ENCODE data around the gene DNAI7. TPM values are rescaled to one million over a fixed set of nuclear protein-coding genes. Genes with fewer than 3 reads are reported as not detected.

Gene DNAI7
- total RNA-seq (2014; rRNA removed) (not detected in 2 replicates), Bru-seq, nascent RNA (percentile 18 among the genes with signal in this experiment), BruChase-seq, experiment 1, labeled RNA remaining after a 6-hour chase (percentile 17 among the genes with signal in this experiment), BruChase-seq, experiment 2, labeled RNA remaining after a 2-hour chase (percentile 31 among the genes with signal in this experiment)
- long read RNA-seq, result 0 reads

- H3K4me1 ChIP-seq (ENCODE audit: insufficient read depth, low read length), result peaks cover 10% of the 10 kb centered on the region
- H3K4me3 ChIP-seq (ENCODE audit: low read length), result peak within 1 kb of the TSS; percentile 95
- BruUV-seq (replicated peaks), result TSS peak; percentile 86
- no peaks in the 10 kb centered on the region for H3F3A ChIP-seq (ENCODE audit: low read length, unreplicated experiment)
- peak within 1 kb of the TSS; percentile 98 for H3K4me2 ChIP-seq (ENCODE audit: low read length)
- CTCF ChIA-PET, result interaction anchor here (0.6 to 0.7 kb wide), 2 partner anchors 517 to 1330 kb away, joined by 3 read pairs; no protein-coding TSS in a partner anchor
- no peaks in the 10 kb centered on the region for H3K9me3 ChIP-seq (ENCODE audit: low read length)
- TF ChIP-seq EZH2phosphoT487 (IDR thresholded peaks at IDR 0.05; ENCODE audit: borderline replicate concordance, low read length), result no peak
- TF ChIP-seq, protein P1, sequence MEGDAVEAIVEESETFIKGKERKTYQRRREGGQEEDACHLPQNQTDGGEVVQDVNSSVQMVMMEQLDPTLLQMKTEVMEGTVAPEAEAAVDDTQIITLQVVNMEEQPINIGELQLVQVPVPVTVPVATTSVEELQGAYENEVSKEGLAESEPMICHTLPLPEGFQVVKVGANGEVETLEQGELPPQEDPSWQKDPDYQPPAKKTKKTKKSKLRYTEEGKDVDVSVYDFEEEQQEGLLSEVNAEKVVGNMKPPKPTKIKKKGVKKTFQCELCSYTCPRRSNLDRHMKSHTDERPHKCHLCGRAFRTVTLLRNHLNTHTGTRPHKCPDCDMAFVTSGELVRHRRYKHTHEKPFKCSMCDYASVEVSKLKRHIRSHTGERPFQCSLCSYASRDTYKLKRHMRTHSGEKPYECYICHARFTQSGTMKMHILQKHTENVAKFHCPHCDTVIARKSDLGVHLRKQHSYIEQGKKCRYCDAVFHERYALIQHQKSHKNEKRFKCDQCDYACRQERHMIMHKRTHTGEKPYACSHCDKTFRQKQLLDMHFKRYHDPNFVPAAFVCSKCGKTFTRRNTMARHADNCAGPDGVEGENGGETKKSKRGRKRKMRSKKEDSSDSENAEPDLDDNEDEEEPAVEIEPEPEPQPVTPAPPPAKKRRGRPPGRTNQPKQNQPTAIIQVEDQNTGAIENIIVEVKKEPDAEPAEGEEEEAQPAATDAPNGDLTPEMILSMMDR (conservative IDR thresholded peaks at IDR 0.05; ENCODE audit: low read depth, low read length), result 0 out of 2 replicates have a peak, but pooled peaks have one; percentile 15
- ATAC-seq (peak; percentile 95), DNase-seq (peak; percentile 95)
- no peaks in the 10 kb centered on the region for H3K36me3 ChIP-seq (ENCODE audit: low read depth, low read length)
- peak within 1 kb of the TSS; percentile 63 for H3K27ac ChIP-seq (ENCODE audit: low read length)
- POLR2A ChIA-PET (ENCODE audit: unreplicated experiment), result no interaction called here
- intact Hi-C loops (cut with micrococcal nuclease), result no loop called here
- peaks cover 12% of the 10 kb centered on the region for H3K79me2 ChIP-seq (ENCODE audit: low read length)
- no peaks in the 10 kb centered on the region for H3K27me3 ChIP-seq (ENCODE audit: low read length)
- peak within 1 kb of the TSS; percentile 95 for H2AFZ ChIP-seq (ENCODE audit: low read length)
- no peaks in the 10 kb centered on the region for H4K20me1 ChIP-seq (ENCODE audit: low read length)
- peak within 1 kb of the TSS; percentile 91 for H3K9ac ChIP-seq (ENCODE audit: low read length)
- no peaks in the 10 kb centered on the region for H3K9me2 ChIP-seq (replicated peaks; ENCODE audit: low read length)
These were observed at the start of gene DNAI7, which contains the start of gene ETFRF1 for GRCh38 chr12:25195056-25195971. Gene DNAI7 (minus strand): TSS chr12:25195160. CDS start chr12:25195078, 82 bp downstream. Gene ETFRF1 (plus strand): TSS chr12:25195237. CDS start chr12:25203957, 8,720 bp downstream.

- Histone ChIP-seq H2AFZ (ENCODE audit: low read length) (no peak overlapping the region), H4K20me1 (ENCODE audit: low read length) (no peaks in the 10 kb centered on the region), H3K4me3 (ENCODE audit: low read length) (no peak overlapping the region), H3K9me3 (ENCODE audit: low read length) (no peaks in the 10 kb centered on the region), H3K4me1 (ENCODE audit: insufficient read depth, low read length) (no peaks in the 10 kb centered on the region), H3K79me2 (ENCODE audit: low read length) (peaks cover 17% of the 10 kb centered on the region; the same call in 1 of the 2 replicates), H3K27me3 (ENCODE audit: low read length) (no peaks in the 10 kb centered on the region), H3F3A (ENCODE audit: low read length, unreplicated experiment) (no peaks in the 10 kb centered on the region), H3K4me2 (ENCODE audit: low read length) (no peak overlapping the region), H3K9ac (ENCODE audit: low read length) (no peak overlapping the region), H3K9me2 (replicated peaks; ENCODE audit: low read length) (no peaks in the 10 kb centered on the region), H3K36me3 (ENCODE audit: low read depth, low read length) (no peaks in the 10 kb centered on the region), H3K27ac (ENCODE audit: low read length) (no peak overlapping the region)
- no peak for ATAC-seq
- CTCF ChIA-PET, result no interaction called here
- DNase-seq, result no peak
- POLR2A ChIA-PET (ENCODE audit: unreplicated experiment), result no interaction called here
- intact Hi-C loops (cut with micrococcal nuclease), result no loop called here
- BruUV-seq (replicated peaks), result no TSS peak
- TF ChIP-seq EZH2 (IDR thresholded peaks at IDR 0.05; ENCODE audit: low read length, unreplicated experiment) (no peak), EZH2phosphoT487 (IDR thresholded peaks at IDR 0.05; ENCODE audit: borderline replicate concordance, low read length) (no peak)
- TF ChIP-seq, protein P1 (conservative IDR thresholded peaks at IDR 0.05; ENCODE audit: low read depth, low read length), result no peak
These were observed 48.7 kb upstream of the DNAI7 start for GRCh38 chr12:25243680-25243990.

Data from PC-3 (cell line).